ENCODE results near the gene STK40. TPM values are rescaled to one million over a fixed set of nuclear protein-coding genes. Genes with fewer than 3 reads are reported as not detected.
A peak's percentile ranks its signal among the peaks of the same experiment; 100 is the strongest.

STK40 gene
- total and polyA plus RNA-seq, 8 donors: 14.0 to 57.4 (median 28.4) TPM

DNA sequence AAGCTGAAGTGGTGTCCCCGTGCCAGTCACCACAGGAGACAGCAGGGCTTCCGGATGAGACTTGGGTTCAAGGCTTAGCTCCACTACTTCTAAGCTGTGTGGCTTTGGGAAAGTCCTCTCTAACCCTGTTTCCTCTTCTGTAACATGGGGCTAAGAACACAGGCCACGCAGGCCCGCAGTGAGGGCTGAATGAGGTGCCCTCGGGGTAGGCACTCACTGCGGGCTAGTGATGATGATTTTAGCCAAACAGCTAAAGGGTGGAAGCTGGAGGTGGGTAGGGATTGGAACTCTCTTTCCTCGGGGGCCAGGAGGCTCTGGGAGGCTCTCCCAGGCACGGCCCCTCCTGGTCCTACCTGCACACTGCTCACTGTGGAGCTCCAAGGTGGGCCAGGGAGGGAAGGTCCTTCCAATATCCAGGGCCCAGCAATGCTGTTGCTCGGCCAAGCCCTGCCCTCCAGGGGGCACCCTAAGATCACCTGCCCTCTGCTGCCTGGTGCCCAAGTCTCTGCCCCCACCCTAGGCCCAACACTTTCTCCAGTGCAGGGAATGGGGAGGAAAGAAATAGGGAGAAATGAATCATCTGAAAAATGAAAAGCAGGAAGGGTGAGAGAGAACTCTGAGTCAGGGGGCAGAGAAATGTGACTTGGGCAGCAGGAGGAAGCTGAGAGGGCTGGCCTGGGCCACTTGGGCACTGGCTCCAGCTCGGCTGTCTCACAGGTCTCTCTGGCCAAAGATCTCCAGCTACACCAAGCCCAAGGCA, 43.1 kb downstream of the STK40 start:
- Histone ChIP-seq H3K9me3 (no peaks in the 10 kb centered on the region), H3K27ac (peak overlapping the region in 3 of 5 donors; percentile 53 to 67 (median 62)), H3K4me1 (peaks cover 0 to 40% (median 8%) of the 10 kb centered on the region in 4 donors), H3K36me3 (peaks cover 50 to 84% (median 79%) of the 10 kb centered on the region in 4 donors), H3K27me3 (no peaks in the 10 kb centered on the region), H3K4me3 (no peak overlapping the region)
- whole genome bisulfite sequencing, 5 donors: 64 to 83% (median 78%) methylated on average over 5 to 10 of the region's 10 CpGs
- intact Hi-C loops (cut with DNase I; ENCODE audit: low total_unique reads): no loop called here
- peak in 1 of 3 donors; percentile 4 for TF ChIP-seq POLR2AphosphoS5 (IDR thresholded peaks at IDR 0.05)
- peak in 5 of 7 experiments; percentile 47 to 67 (median 57) for TF ChIP-seq CTCF (IDR thresholded peaks at IDR 0.05)
- no peak for TF ChIP-seq POLR2A (IDR thresholded peaks at IDR 0.05)
- no peak for TF ChIP-seq EP300 (IDR thresholded peaks at IDR 0.05)
- peak; percentile 52 to 66 for DNase-seq

DNA sequence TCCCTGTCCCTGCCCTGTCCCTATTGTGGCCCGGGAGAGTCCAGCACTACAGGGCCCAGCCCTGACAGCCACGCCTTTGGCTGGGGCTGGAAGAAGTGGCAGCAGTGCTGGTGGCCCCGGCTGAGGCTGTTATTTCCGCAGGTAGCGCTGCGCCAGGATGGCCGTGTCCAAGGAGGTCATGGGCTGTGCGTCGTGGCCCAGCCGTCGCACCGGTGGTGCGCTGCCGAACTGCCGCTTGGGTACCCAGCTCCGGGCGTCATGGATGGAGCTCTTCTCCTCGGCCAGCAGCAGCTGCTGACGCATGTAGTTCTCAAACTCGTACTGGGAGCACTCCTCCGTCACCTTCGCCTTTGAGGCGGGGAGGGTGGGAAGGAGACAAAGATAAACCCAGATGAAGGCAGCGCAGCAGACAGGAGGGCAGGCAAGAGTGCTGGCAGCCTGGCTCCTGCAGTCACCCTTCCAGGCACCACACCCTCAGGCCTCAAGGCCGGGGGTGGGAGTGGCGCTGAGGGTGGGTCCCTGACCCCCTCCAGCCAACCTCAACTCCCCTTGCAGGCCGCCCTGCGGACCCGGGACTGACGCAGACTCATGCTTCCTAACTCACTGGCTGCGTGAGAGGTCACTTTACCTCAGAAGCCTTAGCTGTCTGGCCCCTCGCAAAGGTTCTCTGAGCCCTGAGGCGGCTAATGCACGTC, 44.0 kb downstream of the STK40 start:
- intact Hi-C loops (cut with DNase I; ENCODE audit: low total_unique reads): no loop called here
- H3K27ac ChIP-seq: peak overlapping the region in 1 of 5 donors; percentile 67
- H3K27me3 ChIP-seq: no peaks in the 10 kb centered on the region
- TF ChIP-seq POLR2A (IDR thresholded peaks at IDR 0.05) (no peak), EP300 (IDR thresholded peaks at IDR 0.05) (no peak), CTCF (IDR thresholded peaks at IDR 0.05) (no peak)
- no peak overlapping the region for H3K4me3 ChIP-seq
- DNase-seq: no peak
- peaks cover 42 to 76% (median 71%) of the 10 kb centered on the region in 4 donors for H3K36me3 ChIP-seq
- peaks cover 0 to 40% (median 8%) of the 10 kb centered on the region in 4 donors for H3K4me1 ChIP-seq
- no peaks in the 10 kb centered on the region for H3K9me3 ChIP-seq
- 81 to 91% (median 86%) methylated on average over 10 to 34 of the region's 34 CpGs for WGBS, 5 donors

GRCh38 chr1:36339615-36340014, 46.1 kb downstream of the STK40 start:
- Histone ChIP-seq H3K27me3 (no peaks in the 10 kb centered on the region), H3K36me3 (peaks cover 27 to 56% (median 50%) of the 10 kb centered on the region in 4 donors)

More at GRCh38 chr1:36339615-36340014, 46.1 kb downstream of the STK40 start:
- intact Hi-C loops (cut with DNase I; ENCODE audit: low total_unique reads): no loop called here
- no peak overlapping the region for H3K27ac ChIP-seq
- TF ChIP-seq EP300 (IDR thresholded peaks at IDR 0.05): no peak
- TF ChIP-seq POLR2A (IDR thresholded peaks at IDR 0.05): no peak
- TF ChIP-seq CTCF (IDR thresholded peaks at IDR 0.05): no peak
- no peak for TF ChIP-seq POLR2AphosphoS5 (IDR thresholded peaks at IDR 0.05)
- DNase-seq: no peak
- H3K4me1 ChIP-seq: peaks cover 0 to 40% (median 8%) of the 10 kb centered on the region in 4 donors
- 87 to 97% (median 89%) methylated on average over 9 of the region's 9 CpGs for WGBS, 5 donors
- no peaks in the 10 kb centered on the region for H3K9me3 ChIP-seq
- H3K4me3 ChIP-seq: no peak overlapping the region
